Testis (tissue), 2 donors: ENCODE measurements around the gene CORIN.

ENCODE experiments used
- POLR2A ChIP-seq: fragments of 450-650 bp; IDR thresholded peaks from one replicate; pipeline ENCODE4 v1.6.1; 2017; ENCODE audit warnings: antibody characterized with exemption, mild to moderate bottlenecking, moderate library complexity
- TF ChIP-seq, protein P1 (sequence below), 3 experiments: fragments of 450-650 bp in 2 of 3; fragments of 200-600 bp in 1 of 3; sonication (generic) in 1 of 3; IDR thresholded peaks; one replicate each; pipeline ENCODE4 v1.5.1; 2016 to 2019; ENCODE audit warnings: antibody characterized with exemption in 3 of 3, mild to moderate bottlenecking in 2 of 3, moderate library complexity in 1 of 3

GRCh38 chr4:47809654-47810203 lies 28.1 kb downstream of the CORIN start:
- TF ChIP-seq, protein P1, sequence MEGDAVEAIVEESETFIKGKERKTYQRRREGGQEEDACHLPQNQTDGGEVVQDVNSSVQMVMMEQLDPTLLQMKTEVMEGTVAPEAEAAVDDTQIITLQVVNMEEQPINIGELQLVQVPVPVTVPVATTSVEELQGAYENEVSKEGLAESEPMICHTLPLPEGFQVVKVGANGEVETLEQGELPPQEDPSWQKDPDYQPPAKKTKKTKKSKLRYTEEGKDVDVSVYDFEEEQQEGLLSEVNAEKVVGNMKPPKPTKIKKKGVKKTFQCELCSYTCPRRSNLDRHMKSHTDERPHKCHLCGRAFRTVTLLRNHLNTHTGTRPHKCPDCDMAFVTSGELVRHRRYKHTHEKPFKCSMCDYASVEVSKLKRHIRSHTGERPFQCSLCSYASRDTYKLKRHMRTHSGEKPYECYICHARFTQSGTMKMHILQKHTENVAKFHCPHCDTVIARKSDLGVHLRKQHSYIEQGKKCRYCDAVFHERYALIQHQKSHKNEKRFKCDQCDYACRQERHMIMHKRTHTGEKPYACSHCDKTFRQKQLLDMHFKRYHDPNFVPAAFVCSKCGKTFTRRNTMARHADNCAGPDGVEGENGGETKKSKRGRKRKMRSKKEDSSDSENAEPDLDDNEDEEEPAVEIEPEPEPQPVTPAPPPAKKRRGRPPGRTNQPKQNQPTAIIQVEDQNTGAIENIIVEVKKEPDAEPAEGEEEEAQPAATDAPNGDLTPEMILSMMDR (IDR thresholded peaks at IDR 0.05), result no peak
- no peak for TF ChIP-seq POLR2A
